ENCODE data around the gene LZTS2.

The LZTS2 gene

DNA sequence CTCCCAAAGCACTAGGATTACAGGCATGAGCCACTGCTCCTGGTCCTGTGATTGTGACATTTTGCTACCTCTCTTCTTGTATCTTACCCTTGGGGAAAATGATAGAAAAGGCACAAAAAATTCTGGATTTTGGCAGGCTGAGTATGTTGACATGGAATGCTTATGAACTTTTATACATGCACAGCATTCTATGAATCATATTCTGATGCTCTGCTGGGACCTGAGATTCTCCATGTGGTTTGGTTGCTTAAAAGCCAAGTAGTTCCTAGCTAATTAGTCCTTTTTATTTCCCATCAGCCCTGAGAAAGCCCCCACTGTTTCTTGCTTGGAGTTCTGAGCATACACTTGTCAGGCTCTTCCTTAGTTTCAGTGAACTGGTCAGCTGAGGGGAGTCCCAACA, 53.9 kb downstream of the LZTS2 start:
- TF ChIP-seq, protein P1, sequence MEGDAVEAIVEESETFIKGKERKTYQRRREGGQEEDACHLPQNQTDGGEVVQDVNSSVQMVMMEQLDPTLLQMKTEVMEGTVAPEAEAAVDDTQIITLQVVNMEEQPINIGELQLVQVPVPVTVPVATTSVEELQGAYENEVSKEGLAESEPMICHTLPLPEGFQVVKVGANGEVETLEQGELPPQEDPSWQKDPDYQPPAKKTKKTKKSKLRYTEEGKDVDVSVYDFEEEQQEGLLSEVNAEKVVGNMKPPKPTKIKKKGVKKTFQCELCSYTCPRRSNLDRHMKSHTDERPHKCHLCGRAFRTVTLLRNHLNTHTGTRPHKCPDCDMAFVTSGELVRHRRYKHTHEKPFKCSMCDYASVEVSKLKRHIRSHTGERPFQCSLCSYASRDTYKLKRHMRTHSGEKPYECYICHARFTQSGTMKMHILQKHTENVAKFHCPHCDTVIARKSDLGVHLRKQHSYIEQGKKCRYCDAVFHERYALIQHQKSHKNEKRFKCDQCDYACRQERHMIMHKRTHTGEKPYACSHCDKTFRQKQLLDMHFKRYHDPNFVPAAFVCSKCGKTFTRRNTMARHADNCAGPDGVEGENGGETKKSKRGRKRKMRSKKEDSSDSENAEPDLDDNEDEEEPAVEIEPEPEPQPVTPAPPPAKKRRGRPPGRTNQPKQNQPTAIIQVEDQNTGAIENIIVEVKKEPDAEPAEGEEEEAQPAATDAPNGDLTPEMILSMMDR (IDR thresholded peaks at IDR 0.05; ENCODE audit: low read length): no peak
- no peak for TF ChIP-seq EZH2 (IDR thresholded peaks at IDR 0.05; ENCODE audit: borderline replicate concordance, low read length)
- Histone ChIP-seq H3K4me3 (ENCODE audit: low read depth, low read length, poor library complexity, severe bottlenecking) (no peak overlapping the region), H3F3A (ENCODE audit: insufficient read depth, low read length) (no peaks in the 10 kb centered on the region), H3K9me2 (ENCODE audit: low read depth, low read length) (no peaks in the 10 kb centered on the region), H4K20me1 (ENCODE audit: insufficient read depth, low read length) (no peaks in the 10 kb centered on the region), H3K4me2 (ENCODE audit: low read length) (no peak overlapping the region), H3K9ac (ENCODE audit: low read length) (no peak overlapping the region), H3K9me3 (ENCODE audit: low read length) (no peaks in the 10 kb centered on the region), H3K27me3 (ENCODE audit: insufficient read depth, low read length) (no peaks in the 10 kb centered on the region), H2AFZ (ENCODE audit: low read length) (no peak overlapping the region), H3K79me2 (ENCODE audit: insufficient read depth, low read length) (no peaks in the 10 kb centered on the region), H3K27ac (ENCODE audit: low read depth, low read length, poor library complexity, severe bottlenecking) (no peak overlapping the region), H3K36me3 (ENCODE audit: insufficient read depth, low read length) (no peaks in the 10 kb centered on the region; the same call in 1 of the 2 replicates), H3K4me1 (ENCODE audit: insufficient read depth, low read length, severe bottlenecking) (peaks cover 6% of the 10 kb centered on the region)

DNA sequence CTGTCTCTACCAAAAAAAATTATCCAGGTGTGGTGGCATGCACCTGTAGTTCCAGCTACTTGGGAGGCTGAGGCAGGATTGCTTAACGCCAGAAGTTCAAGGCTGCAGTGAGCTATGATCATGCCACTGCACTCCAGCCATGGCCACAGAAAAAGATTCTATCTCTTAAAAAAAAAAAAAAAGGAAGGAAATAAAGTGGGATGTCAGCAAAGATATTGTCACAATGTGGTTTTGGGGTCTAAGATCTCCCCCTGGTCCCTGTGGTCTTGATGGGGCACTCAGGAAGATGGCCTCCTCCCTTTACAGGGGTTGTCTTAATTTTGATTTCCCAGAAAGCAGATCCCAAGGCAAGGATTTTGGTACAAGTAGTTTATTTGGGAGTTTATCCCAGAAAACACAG, 54.7 kb downstream of the LZTS2 start:
- Histone ChIP-seq H3K4me3 (ENCODE audit: low read depth, low read length, poor library complexity, severe bottlenecking) (no peak overlapping the region), H2AFZ (ENCODE audit: low read length) (no peak overlapping the region), H3K36me3 (ENCODE audit: insufficient read depth, low read length) (no peaks in the 10 kb centered on the region; the same call in 1 of the 2 replicates), H3K4me2 (ENCODE audit: low read length) (no peak overlapping the region), H3F3A (ENCODE audit: insufficient read depth, low read length) (no peaks in the 10 kb centered on the region), H3K27me3 (ENCODE audit: insufficient read depth, low read length) (no peaks in the 10 kb centered on the region), H4K20me1 (ENCODE audit: insufficient read depth, low read length) (no peaks in the 10 kb centered on the region), H3K9ac (ENCODE audit: low read length) (no peak overlapping the region), H3K9me3 (ENCODE audit: low read length) (no peaks in the 10 kb centered on the region), H3K9me2 (ENCODE audit: low read depth, low read length) (no peaks in the 10 kb centered on the region), H3K4me1 (ENCODE audit: insufficient read depth, low read length, severe bottlenecking) (peaks cover 9% of the 10 kb centered on the region), H3K79me2 (ENCODE audit: insufficient read depth, low read length) (0 out of 2 replicates have a peak, but pooled peaks cover 3% of the 10 kb centered on the region), H3K27ac (ENCODE audit: low read depth, low read length, poor library complexity, severe bottlenecking) (no peak overlapping the region)
- TF ChIP-seq, protein P1 (IDR thresholded peaks at IDR 0.05; ENCODE audit: low read length): no peak

DNA sequence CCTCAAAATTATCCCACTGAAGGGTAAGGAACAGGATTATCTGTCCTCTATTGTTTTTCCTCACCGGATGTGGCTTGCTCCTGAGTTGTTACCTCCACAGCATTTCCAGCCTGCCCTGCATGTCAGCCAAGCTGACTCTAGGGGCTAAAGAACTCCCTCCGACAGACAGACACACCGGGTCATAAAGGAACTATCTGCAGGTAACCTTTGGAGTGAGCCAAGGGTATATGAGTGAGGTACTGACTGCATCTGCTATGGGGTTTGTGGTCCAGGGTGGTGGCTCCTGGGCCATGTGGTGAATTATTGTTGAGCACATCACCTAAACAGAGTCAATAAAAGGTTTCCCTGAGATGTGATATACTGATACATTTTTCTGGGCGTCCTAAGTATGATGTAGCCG, 55.3 kb downstream of the LZTS2 start:
- no peak overlapping the region for H3K4me3 ChIP-seq (ENCODE audit: low read depth, low read length, poor library complexity, severe bottlenecking)
- H3K79me2 ChIP-seq (ENCODE audit: insufficient read depth, low read length): 0 out of 2 replicates have a peak, but pooled peaks cover 3% of the 10 kb centered on the region
- no peak for TF ChIP-seq EZH2 (IDR thresholded peaks at IDR 0.05; ENCODE audit: borderline replicate concordance, low read length)
- TF ChIP-seq, protein P1 (IDR thresholded peaks at IDR 0.05; ENCODE audit: low read length): no peak
- H4K20me1 ChIP-seq (ENCODE audit: insufficient read depth, low read length): no peaks in the 10 kb centered on the region
- H3K36me3 ChIP-seq (ENCODE audit: insufficient read depth, low read length): no peaks in the 10 kb centered on the region; the same call in 1 of the 2 replicates
- H2AFZ ChIP-seq (ENCODE audit: low read length): no peak overlapping the region
- no peak overlapping the region for H3K9ac ChIP-seq (ENCODE audit: low read length)
- H3K9me3 ChIP-seq (ENCODE audit: low read length): no peaks in the 10 kb centered on the region
- no peaks in the 10 kb centered on the region for H3K27me3 ChIP-seq (ENCODE audit: insufficient read depth, low read length)
- H3K9me2 ChIP-seq (ENCODE audit: low read depth, low read length): no peaks in the 10 kb centered on the region
- peaks cover 14% of the 10 kb centered on the region for H3K4me1 ChIP-seq (ENCODE audit: insufficient read depth, low read length, severe bottlenecking)
- H3K4me2 ChIP-seq (ENCODE audit: low read length): no peak overlapping the region
- no peaks in the 10 kb centered on the region for H3F3A ChIP-seq (ENCODE audit: insufficient read depth, low read length)
- H3K27ac ChIP-seq (ENCODE audit: low read depth, low read length, poor library complexity, severe bottlenecking): no peak overlapping the region
